Neural progenitor cell (in vitro differentiated cells): Measurements from ENCODE around the gene ASB17. TPM values are rescaled to one million over a fixed set of nuclear protein-coding genes. Genes with fewer than 3 reads are reported as not detected.
A peak's percentile ranks its signal among the peaks of the same experiment; 100 is the strongest.
"Not testable (repeated sequence)": the region's sequence is repeated elsewhere in the genome, so short reads cannot be mapped to it uniquely, and the experiment has no call there.

Experiments used
- DNase-seq: peaks from one replicate; pipeline ENCODE4 v3.0.0-alpha.2; 2016; ENCODE audit warnings: low spot score
- H2AFZ ChIP-seq: fragments of 200-600 bp; sonication (generic); replicated peaks from 2 replicates; pipeline ENCODE4 v1.6.1; 2016; ENCODE audit warnings: antibody characterized with exemption
- H3F3A ChIP-seq: fragments of 200-600 bp; sonication (generic); 2 replicates; pipeline ENCODE4 v1.6.1; 2016; ENCODE audit warnings: antibody characterized with exemption, low read depth
- H3K27ac ChIP-seq: fragments of 200-600 bp; sonication (generic); 2 replicates; pipeline ENCODE4 v1.5.1; 2016; ENCODE audit warnings: mild to moderate bottlenecking
- H3K27me3 ChIP-seq: fragments of 200-600 bp; sonication (generic); 2 replicates; pipeline ENCODE4 v1.6.1; 2016; ENCODE audit warnings: mild to moderate bottlenecking, moderate library complexity
- H3K36me3 ChIP-seq: fragments of 200-600 bp; sonication (generic); 2 replicates; pipeline ENCODE4 v1.5.1; 2016
- H3K4me1 ChIP-seq: fragments of 200-600 bp; sonication (generic); 2 replicates; pipeline ENCODE4 v1.6.1; 2016; ENCODE audit warnings: mixed run types
- H3K4me2 ChIP-seq: fragments of 200-600 bp; sonication (generic); 2 replicates; pipeline ENCODE4 v1.6.1; 2016
- H3K4me3 ChIP-seq: fragments of 200-600 bp; sonication (generic); 2 replicates; pipeline ENCODE4 v1.5.1; 2016
- H3K79me2 ChIP-seq: fragments of 200-600 bp; sonication (generic); 2 replicates; pipeline ENCODE4 v1.6.1; 2016; ENCODE audit warnings: low read depth
- H3K9ac ChIP-seq: fragments of 200-600 bp; sonication (generic); 2 replicates; pipeline ENCODE4 v1.6.1; 2016
- H3K9me3 ChIP-seq: fragments of 200-600 bp; sonication (generic); 2 replicates; pipeline ENCODE4 v1.5.1; 2016; ENCODE audit warnings: low read depth
- H4K20me1 ChIP-seq: fragments of 200-600 bp; sonication (generic); 2 replicates; pipeline ENCODE4 v1.6.1; 2016; ENCODE audit warnings: low read depth
- H3K27ac Mint-ChIP-seq: 3 replicates; pipeline ENCODE4 v1.8.0; 2021; ENCODE audit warnings: mixed read lengths
- H3K27me3 Mint-ChIP-seq: 2 replicates; pipeline ENCODE4 v1.8.0; 2022; ENCODE audit warnings: low read depth, mild to moderate bottlenecking, inconsistent platforms, moderate library complexity, mixed read lengths; ENCODE audit not compliant: insufficient read depth
- H3K36me3 Mint-ChIP-seq: 3 replicates; pipeline ENCODE4 v1.8.0; 2021; ENCODE audit warnings: mixed read lengths
- H3K4me1 Mint-ChIP-seq: 3 replicates; pipeline ENCODE4 v1.8.0; 2021; ENCODE audit warnings: mixed read lengths
- H3K4me3 Mint-ChIP-seq: 3 replicates; pipeline ENCODE4 v1.8.0; 2021; ENCODE audit warnings: mild to moderate bottlenecking, moderate library complexity, mixed read lengths
- H3K9me3 Mint-ChIP-seq: 3 replicates; pipeline ENCODE4 v1.8.0; 2020; ENCODE audit warnings: mixed read lengths
- EZH2 ChIP-seq: fragments of 200-600 bp; sonication (generic); IDR thresholded peaks from 2 replicates; pipeline ENCODE4 v1.6.1; 2017; ENCODE audit warnings: antibody characterized with exemption, mild to moderate bottlenecking, moderate library complexity
- EZH2phosphoT487 ChIP-seq: fragments of 200-600 bp; sonication (generic); IDR thresholded peaks from 2 replicates; pipeline ENCODE4 v1.6.1; 2017; ENCODE audit warnings: antibody characterized with exemption
- total RNA-seq: library from RNA; depleted of rRNA; stranded (reverse); fragments of >200 nt; gene quantifications from 2 replicates; pipeline ENCODE4 v1.2.3, GENCODE V29; 2015; ENCODE audit warnings: low replicate concordance
- TF ChIP-seq, protein P1 (sequence below): fragments of 200-600 bp; sonication (generic); IDR thresholded peaks from 2 replicates; pipeline ENCODE4 v1.5.1; 2017; ENCODE audit warnings: antibody characterized with exemption, mild to moderate bottlenecking

Gene ASB17
- total RNA-seq, 1 donor from 2014 or later: not detected

DNA sequence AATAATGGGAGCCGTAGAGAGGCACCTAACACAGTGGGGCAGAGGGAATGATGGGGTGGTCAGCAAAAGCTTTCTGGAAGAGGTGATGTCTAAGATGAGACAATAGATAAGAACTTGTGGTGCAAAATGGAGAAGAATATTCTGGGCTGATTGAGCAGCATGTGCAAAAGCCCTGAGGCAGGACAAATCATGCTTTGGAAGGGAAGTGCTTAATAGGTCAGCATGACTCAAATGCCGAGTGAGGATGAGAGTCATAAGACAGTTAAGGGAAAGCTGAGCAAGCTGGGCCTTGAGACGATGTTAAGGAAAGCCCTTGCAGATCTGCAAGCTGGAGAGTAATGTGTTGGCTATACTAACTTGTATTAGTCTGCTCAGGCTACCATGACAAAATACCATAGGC is 37.3 kb upstream of the ASB17 start:
- Mint-ChIP-seq H3K36me3 (no peaks in the 10 kb centered on the region), H3K9me3 (no peaks in the 10 kb centered on the region)
- no peaks in the 10 kb centered on the region for H3K4me1 ChIP-seq

DNA sequence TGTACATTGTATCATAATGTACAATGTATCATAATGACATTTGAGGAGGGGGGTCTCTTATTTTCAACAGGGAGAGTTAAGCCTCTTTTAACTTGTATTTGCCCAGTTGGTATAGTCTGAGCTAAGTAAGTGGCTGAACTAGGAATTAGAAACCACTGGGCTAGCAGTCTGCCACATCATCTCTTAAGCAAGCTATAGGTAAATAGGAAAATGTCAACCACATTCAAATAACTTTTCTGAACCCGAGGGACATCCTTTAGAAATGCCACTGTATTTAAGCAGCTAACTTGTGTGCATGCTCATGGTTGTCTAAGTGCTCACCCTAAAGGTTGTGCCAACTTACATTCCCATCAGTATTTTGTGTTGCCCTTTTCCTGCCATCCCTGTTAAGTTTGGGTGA is 35.5 kb upstream of the ASB17 start:
- no peaks in the 10 kb centered on the region for H3K9me3 ChIP-seq
- H3K27me3 ChIP-seq: no peaks in the 10 kb centered on the region
- H3K4me3 Mint-ChIP-seq: no peak overlapping the region
- H3K4me1 Mint-ChIP-seq: no peaks in the 10 kb centered on the region
- no peaks in the 10 kb centered on the region for H3K9me3 Mint-ChIP-seq
- H2AFZ ChIP-seq: no peak overlapping the region
- no peak for DNase-seq
- H3K27me3 Mint-ChIP-seq: peaks cover 2% of the 10 kb centered on the region
- no peaks in the 10 kb centered on the region for H3K36me3 ChIP-seq
- no peaks in the 10 kb centered on the region for H3K4me1 ChIP-seq
- H3K4me2 ChIP-seq: no peak overlapping the region
- H3K79me2 ChIP-seq: no peaks in the 10 kb centered on the region
- no peak overlapping the region for H3K27ac Mint-ChIP-seq
- H3K4me3 ChIP-seq: no peak overlapping the region
- TF ChIP-seq, protein P1, sequence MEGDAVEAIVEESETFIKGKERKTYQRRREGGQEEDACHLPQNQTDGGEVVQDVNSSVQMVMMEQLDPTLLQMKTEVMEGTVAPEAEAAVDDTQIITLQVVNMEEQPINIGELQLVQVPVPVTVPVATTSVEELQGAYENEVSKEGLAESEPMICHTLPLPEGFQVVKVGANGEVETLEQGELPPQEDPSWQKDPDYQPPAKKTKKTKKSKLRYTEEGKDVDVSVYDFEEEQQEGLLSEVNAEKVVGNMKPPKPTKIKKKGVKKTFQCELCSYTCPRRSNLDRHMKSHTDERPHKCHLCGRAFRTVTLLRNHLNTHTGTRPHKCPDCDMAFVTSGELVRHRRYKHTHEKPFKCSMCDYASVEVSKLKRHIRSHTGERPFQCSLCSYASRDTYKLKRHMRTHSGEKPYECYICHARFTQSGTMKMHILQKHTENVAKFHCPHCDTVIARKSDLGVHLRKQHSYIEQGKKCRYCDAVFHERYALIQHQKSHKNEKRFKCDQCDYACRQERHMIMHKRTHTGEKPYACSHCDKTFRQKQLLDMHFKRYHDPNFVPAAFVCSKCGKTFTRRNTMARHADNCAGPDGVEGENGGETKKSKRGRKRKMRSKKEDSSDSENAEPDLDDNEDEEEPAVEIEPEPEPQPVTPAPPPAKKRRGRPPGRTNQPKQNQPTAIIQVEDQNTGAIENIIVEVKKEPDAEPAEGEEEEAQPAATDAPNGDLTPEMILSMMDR: no peak
- TF ChIP-seq EZH2phosphoT487 (no peak), EZH2 (no peak)
- no peaks in the 10 kb centered on the region for H3K36me3 Mint-ChIP-seq
- no peaks in the 10 kb centered on the region for H4K20me1 ChIP-seq
- H3F3A ChIP-seq: no peaks in the 10 kb centered on the region
- H3K27ac ChIP-seq: no peak overlapping the region
- no peak overlapping the region for H3K9ac ChIP-seq

More for the DNA sequence above, 37.3 kb upstream of the ASB17 start:
- no peak overlapping the region for H3K4me2 ChIP-seq
- H3K27me3 ChIP-seq: no peaks in the 10 kb centered on the region
- no peaks in the 10 kb centered on the region for H3K79me2 ChIP-seq
- Mint-ChIP-seq H3K27ac (no peak overlapping the region), H3K4me1 (no peaks in the 10 kb centered on the region), H3K4me3 (no peak overlapping the region), H3K27me3 (peaks cover 2% of the 10 kb centered on the region)
- H2AFZ ChIP-seq: peak overlapping the region; percentile 16
- no peak overlapping the region for H3K4me3 ChIP-seq
- DNase-seq: no peak
- TF ChIP-seq, protein P1: no peak
- no peak for TF ChIP-seq EZH2
- no peak for TF ChIP-seq EZH2phosphoT487
- no peaks in the 10 kb centered on the region for H4K20me1 ChIP-seq
- no peaks in the 10 kb centered on the region for H3K36me3 ChIP-seq
- no peak overlapping the region for H3K9ac ChIP-seq
- H3K9me3 ChIP-seq: no peaks in the 10 kb centered on the region
- H3F3A ChIP-seq: no peaks in the 10 kb centered on the region
- H3K27ac ChIP-seq: no peak overlapping the region

DNA sequence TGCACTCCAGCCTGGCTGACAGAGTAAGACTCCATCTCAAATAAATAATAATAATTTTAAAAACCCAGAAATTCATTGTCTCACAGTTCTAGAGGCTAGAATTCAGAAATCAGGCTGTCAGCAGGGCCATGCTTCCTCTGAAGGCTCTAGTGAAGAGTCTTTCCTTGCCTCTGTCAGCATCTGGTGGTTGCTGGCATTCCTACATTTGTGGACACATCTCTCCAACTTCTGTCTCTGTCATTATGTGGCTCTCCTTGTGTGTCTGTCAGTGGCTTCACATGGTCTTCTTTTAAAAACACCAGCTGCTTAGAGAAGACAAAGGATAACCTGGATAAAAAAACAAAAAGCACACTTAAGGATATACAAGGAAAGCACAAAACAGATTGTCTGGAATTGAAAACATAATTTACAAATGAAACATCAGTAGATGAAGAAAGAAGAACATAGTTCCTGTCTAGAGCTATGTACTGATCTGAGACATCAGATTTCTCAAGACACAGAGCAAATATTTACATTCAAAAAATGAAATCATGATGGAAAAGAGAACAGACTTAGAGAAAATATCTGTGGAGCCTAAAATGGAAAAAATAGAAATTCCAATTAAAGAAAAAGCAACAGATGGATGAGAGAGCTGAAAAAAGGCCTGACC is 32.7 kb upstream of the ASB17 start:
- H3K4me1 ChIP-seq: no peaks in the 10 kb centered on the region
- Mint-ChIP-seq H3K36me3 (no peaks in the 10 kb centered on the region), H3K27ac (no peak overlapping the region), H3K4me3 (no peak overlapping the region), H3K9me3 (no peaks in the 10 kb centered on the region), H3K4me1 (no peaks in the 10 kb centered on the region), H3K27me3 (peaks cover 2% of the 10 kb centered on the region)
- no peak overlapping the region for H3K4me3 ChIP-seq
- no peaks in the 10 kb centered on the region for H4K20me1 ChIP-seq
- H3K4me2 ChIP-seq: no peak overlapping the region
- no peak overlapping the region for H3K27ac ChIP-seq
- H2AFZ ChIP-seq: no peak overlapping the region
- H3K9me3 ChIP-seq: no peaks in the 10 kb centered on the region
- no peak for TF ChIP-seq EZH2
- TF ChIP-seq EZH2phosphoT487: no peak
- no peaks in the 10 kb centered on the region for H3K36me3 ChIP-seq
- no peak for DNase-seq
- H3K27me3 ChIP-seq: no peaks in the 10 kb centered on the region
- no peak overlapping the region for H3K9ac ChIP-seq
- H3F3A ChIP-seq: no peaks in the 10 kb centered on the region
- no peaks in the 10 kb centered on the region for H3K79me2 ChIP-seq

DNA sequence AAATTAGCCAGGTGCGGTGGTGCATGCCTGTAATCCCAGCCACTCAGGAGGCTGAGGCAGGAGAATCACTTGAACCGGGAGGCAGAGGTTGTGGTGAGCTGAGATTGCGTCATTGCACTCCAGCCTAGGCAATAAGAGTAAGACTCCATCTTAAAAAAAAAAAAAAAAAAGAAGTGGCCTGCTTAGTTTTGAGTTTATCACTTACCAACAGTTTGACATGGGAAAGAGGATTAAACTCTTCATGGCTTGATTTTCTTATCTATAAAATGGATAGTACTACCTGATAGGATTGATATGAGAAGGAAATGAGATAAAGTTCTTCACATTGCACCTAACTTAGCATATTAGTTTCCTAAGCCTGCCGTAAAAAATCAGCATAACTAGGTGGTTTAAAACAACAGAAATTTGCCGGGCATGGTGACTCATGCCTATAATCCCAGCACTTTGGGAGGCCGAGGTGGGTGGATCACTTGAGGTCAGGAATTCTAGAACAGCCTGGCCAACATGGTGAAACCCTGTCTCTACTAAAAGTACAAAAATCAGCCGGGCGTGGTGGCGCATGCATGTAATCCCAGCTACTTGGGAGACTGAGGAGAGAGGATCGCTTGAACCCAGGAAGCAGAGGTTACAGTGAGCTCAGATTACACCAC is 32.0 kb upstream of the ASB17 start:
- not testable (repeated sequence) for H3K27me3 ChIP-seq, H2AFZ ChIP-seq, H3K4me3 ChIP-seq, H3K4me3 Mint-ChIP-seq, DNase-seq, H3K9ac ChIP-seq, H3K4me2 ChIP-seq, H3K27ac Mint-ChIP-seq, H4K20me1 ChIP-seq, H3K36me3 Mint-ChIP-seq, H3K9me3 ChIP-seq, H3K79me2 ChIP-seq, H3K4me1 Mint-ChIP-seq, H3K4me1 ChIP-seq, H3K27ac ChIP-seq, H3K27me3 Mint-ChIP-seq, H3K9me3 Mint-ChIP-seq, H3K36me3 ChIP-seq, H3F3A ChIP-seq
